Measurements from ENCODE around the gene SAP30L.

The SAP30L gene

DNA sequence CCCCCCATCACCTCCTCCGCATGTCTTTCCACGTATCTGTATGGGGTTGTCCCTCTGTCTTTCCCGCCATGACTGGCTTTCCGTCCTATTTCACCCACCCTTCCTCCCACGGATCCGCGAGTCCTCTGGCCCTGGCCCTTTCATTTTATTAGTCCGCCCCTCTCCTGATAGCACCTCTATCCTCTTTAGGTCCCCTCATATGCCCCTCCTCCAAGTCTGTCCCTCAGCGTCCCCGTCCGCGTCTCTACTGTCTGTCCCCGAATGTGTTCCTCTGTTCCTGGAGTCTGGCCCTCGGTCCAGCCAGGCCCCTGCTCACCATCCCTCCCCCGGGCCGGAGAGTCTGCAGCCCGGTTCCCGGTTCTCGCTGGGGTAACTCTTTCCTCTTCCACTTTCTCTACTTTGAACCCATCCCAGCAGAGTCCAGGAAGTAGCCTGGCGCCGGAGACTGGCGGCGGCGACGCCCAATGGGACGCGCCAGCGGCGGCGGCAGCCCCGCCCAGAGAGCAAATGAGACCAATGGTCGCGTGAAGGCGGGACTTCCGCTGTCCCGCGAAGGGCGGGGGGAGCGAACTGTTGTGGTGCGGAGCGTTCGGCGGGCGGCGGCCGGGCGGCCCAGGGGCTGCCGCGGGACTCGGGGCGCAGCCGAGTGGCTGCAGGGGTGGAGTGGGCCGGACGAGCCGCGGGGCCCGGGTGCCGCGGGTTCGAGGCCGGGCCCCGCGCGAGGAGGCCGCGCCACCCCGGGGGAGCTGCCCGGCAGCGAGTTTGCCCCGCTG lies at the start of gene SAP30L:
SAP30L (plus strand) TSS at position 576 of the 773 bp plus-strand sequence. CDS start 608 bp downstream, outside the sequence.
- peaks cover 37% of the 10 kb centered on the region for H3K36me3 ChIP-seq
- H3K27ac ChIP-seq: peak within 1 kb of the TSS; percentile 84
- H3K4me1 ChIP-seq (ENCODE audit: control insufficient read depth in 1 of 2, insufficient read depth in 1 of 2, low read depth in 1 of 2, low read length in 1 of 2): peaks cover 42 to 43% of the 10 kb centered on the region in 2 experiments
- no peaks in the 10 kb centered on the region for H3K9me3 ChIP-seq
- peak within 1 kb of the TSS; percentile 88 for H3K4me3 ChIP-seq (ENCODE audit: low read depth in 1 of 2, low read length in 1 of 2)
- TF ChIP-seq CTCF (IDR thresholded peaks at IDR 0.05): no peak
- H3K27me3 ChIP-seq: no peaks in the 10 kb centered on the region

DNA sequence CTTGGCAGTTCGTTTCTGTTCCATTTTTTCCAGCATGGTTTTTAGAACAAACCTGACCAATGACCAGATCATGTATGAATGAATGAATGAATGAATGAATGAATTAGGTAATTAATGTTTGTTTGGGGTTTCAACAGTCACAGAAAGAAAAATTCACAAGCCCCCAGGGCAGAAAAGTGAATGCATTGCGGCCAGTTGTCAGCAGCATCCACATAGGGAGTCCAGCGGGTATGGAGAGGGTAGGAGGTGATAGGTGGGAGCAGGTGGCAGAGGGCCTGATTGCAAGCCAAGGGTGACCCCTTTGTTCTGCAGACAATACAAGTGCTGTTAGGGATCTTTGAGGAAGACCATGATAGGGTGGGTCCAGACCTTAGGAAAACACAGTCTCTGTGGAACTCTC lies 49.7 kb upstream of the SAP30L start:
- no peaks in the 10 kb centered on the region for H3K27me3 ChIP-seq
- no peak overlapping the region for H3K4me3 ChIP-seq (ENCODE audit: low read depth in 1 of 2, low read length in 1 of 2)
- H3K36me3 ChIP-seq: peaks cover 50% of the 10 kb centered on the region
- TF ChIP-seq CTCF (IDR thresholded peaks at IDR 0.05): no peak
- no peaks in the 10 kb centered on the region for H3K4me1 ChIP-seq (ENCODE audit: control insufficient read depth in 1 of 2, insufficient read depth in 1 of 2, low read depth in 1 of 2, low read length in 1 of 2)
- no peak overlapping the region for H3K27ac ChIP-seq
- no peaks in the 10 kb centered on the region for H3K9me3 ChIP-seq

DNA sequence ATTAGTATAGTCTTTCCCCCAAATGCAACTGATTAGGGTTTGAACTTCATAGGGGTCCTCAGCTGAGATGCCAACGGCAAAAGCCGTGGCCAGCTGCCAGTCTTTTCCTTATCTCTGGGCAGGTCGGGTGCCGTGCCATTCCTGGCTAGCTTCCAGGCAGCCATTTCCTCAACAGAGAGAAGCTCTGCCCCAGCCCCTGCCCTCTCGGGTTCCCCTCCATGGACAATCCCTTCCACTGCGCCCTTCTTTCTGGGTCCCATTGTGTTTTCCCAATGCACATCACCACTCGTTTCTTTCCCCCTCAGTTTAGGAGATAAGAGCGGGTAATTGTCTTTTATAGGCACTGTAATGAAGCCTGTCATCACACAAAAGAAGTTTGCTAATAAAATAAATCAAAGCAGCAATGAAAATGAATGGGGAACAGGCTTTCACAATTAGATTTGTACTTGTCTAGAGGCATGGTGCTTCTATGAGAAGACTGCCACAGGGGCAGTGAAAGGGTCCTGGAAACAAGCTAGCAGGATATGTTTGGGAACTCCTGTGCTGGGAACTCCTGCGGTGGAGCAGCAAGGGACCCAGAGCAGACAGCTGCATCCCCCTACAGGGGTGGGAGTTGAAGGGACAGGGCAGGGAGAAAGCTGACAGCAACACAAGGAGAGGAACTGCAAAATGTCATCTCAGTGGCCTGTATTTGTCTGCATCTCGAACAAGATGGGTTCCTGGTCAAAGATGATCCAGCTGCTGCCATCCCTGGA lies 48.0 kb upstream of the SAP30L start:
- Histone ChIP-seq H3K4me1 (ENCODE audit: control insufficient read depth in 1 of 2, insufficient read depth in 1 of 2, low read depth in 1 of 2, low read length in 1 of 2) (no peaks in the 10 kb centered on the region), H3K4me3 (ENCODE audit: low read depth in 1 of 2, low read length in 1 of 2) (no peak overlapping the region), H3K27ac (no peak overlapping the region), H3K36me3 (peaks cover 42% of the 10 kb centered on the region), H3K27me3 (no peaks in the 10 kb centered on the region), H3K9me3 (no peaks in the 10 kb centered on the region)
- TF ChIP-seq CTCF (IDR thresholded peaks at IDR 0.05): no peak

- no peak for TF ChIP-seq CTCF (IDR thresholded peaks at IDR 0.05)
Observed at GRCh38 chr5:154400678-154401077, 45.1 kb upstream of the SAP30L start.

GRCh38 chr5:154401355-154401754 lies 44.4 kb upstream of the SAP30L start:
- Histone ChIP-seq H3K27me3 (no peaks in the 10 kb centered on the region), H3K4me1 (ENCODE audit: control insufficient read depth in 1 of 2, insufficient read depth in 1 of 2, low read depth in 1 of 2, low read length in 1 of 2) (peaks cover 6 to 7% of the 10 kb centered on the region in 2 experiments), H3K36me3 (peaks cover 25% of the 10 kb centered on the region), H3K4me3 (ENCODE audit: low read depth in 1 of 2, low read length in 1 of 2) (no peak overlapping the region), H3K9me3 (no peaks in the 10 kb centered on the region), H3K27ac (no peak overlapping the region)
- TF ChIP-seq CTCF (IDR thresholded peaks at IDR 0.05): no peak

More at GRCh38 chr5:154400678-154401077, 45.1 kb upstream of the SAP30L start:
- H3K27me3 ChIP-seq: no peaks in the 10 kb centered on the region
- H3K27ac ChIP-seq: no peak overlapping the region
- H3K4me1 ChIP-seq (ENCODE audit: control insufficient read depth in 1 of 2, insufficient read depth in 1 of 2, low read depth in 1 of 2, low read length in 1 of 2): peaks cover 6 to 7% of the 10 kb centered on the region in 2 experiments
- no peak overlapping the region for H3K4me3 ChIP-seq (ENCODE audit: low read depth in 1 of 2, low read length in 1 of 2)
- H3K9me3 ChIP-seq: no peaks in the 10 kb centered on the region
- peaks cover 27% of the 10 kb centered on the region for H3K36me3 ChIP-seq

All from neutrophil (primary cell).